HL-60 (cell line): Measurements from ENCODE around the gene NR1I3.

Source experiments
- DNase-seq, 2 experiments: peaks; one replicate each; pipeline ENCODE4 v3.0.0-alpha.2; 2010 to 2020; ENCODE audit warnings: low read depth in 1 of 2, low spot score in 1 of 2
- H3K27ac ChIP-seq: fragments of 250-450 bp; sonication (Bioruptor Pico); replicated peaks from 2 replicates; pipeline ENCODE4 v1.5.1; 2020; ENCODE audit warnings: mild to moderate bottlenecking, moderate library complexity
- H3K27me3 ChIP-seq: fragments of 250-450 bp; sonication (Bioruptor Pico); 2 replicates; pipeline ENCODE4 v1.5.1; 2021; ENCODE audit warnings: mild to moderate bottlenecking, moderate library complexity; ENCODE audit not compliant: insufficient read depth, poor library complexity, severe bottlenecking
- H3K4me3 ChIP-seq: replicated peaks from 2 replicates; pipeline ENCODE4 v1.5.1; 2011; ENCODE audit warnings: mild to moderate bottlenecking, control low read depth, low read length; ENCODE audit not compliant: insufficient read depth
- CTCF ChIP-seq: IDR thresholded peaks from one replicate; pipeline ENCODE4 v1.5.1; 2011; ENCODE audit warnings: low read length, control low read depth, inconsistent platforms; ENCODE audit not compliant: insufficient read depth
- GABPA ChIP-seq: IDR thresholded peaks from 2 replicates; pipeline ENCODE4 v1.6.1; 2012; ENCODE audit warnings: low read depth
- POLR2AphosphoS5 ChIP-seq: IDR thresholded peaks from 2 replicates; pipeline ENCODE4 v1.6.1; 2012; ENCODE audit warnings: low read depth
- SPI1 ChIP-seq: IDR thresholded peaks from 2 replicates; pipeline ENCODE4 v1.6.1; 2012; ENCODE audit warnings: low read depth, mild to moderate bottlenecking, borderline replicate concordance
- long read RNA-seq: library from polyadenylated mRNA; unstranded; transcript quantifications from one replicate; pipeline ENCODE4 v2.0.0, GENCODE V29; 2020
- TF ChIP-seq, protein P1 (sequence below): IDR thresholded peaks from 2 replicates; pipeline ENCODE4 v1.6.1; 2012; ENCODE audit warnings: low read depth; ENCODE audit not compliant: insufficient replicate concordance

NR1I3 gene, protein sequence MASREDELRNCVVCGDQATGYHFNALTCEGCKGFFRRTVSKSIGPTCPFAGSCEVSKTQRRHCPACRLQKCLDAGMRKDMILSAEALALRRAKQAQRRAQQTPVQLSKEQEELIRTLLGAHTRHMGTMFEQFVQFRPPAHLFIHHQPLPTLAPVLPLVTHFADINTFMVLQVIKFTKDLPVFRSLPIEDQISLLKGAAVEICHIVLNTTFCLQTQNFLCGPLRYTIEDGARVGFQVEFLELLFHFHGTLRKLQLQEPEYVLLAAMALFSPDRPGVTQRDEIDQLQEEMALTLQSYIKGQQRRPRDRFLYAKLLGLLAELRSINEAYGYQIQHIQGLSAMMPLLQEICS
- long read RNA-seq = 0 reads

DNA sequence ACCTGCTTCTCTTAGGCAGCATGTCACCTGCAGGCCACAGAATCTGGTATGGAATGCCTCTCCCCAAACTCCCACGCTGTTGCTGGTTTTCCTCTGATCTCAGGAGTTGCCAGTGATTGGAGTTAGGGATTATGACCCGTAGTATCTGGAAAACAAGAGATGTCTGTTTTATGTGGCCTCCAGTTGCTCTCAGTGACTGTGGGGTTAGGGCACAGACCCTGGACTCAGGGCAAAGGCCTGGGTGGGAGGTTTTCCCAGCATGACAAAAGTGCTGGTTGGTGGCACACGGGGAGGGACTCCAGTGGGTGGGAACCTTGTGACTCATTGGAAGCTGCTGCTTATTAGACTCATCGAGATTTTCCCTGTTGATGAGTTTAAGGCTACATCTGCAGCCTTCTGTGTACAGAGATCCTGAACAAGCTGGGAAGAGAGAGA is at the start of gene NR1I3:
TSS of gene NR1I3 (minus strand) at position 165 of the 435 bp plus-strand sequence. CDS start 1,638 bp downstream, outside the sequence.
- H3K27ac ChIP-seq = no peak within 1 kb of the TSS
- H3K27me3 ChIP-seq = no peaks in the 10 kb centered on the region
- no peak for DNase-seq
- TF ChIP-seq, protein P1, sequence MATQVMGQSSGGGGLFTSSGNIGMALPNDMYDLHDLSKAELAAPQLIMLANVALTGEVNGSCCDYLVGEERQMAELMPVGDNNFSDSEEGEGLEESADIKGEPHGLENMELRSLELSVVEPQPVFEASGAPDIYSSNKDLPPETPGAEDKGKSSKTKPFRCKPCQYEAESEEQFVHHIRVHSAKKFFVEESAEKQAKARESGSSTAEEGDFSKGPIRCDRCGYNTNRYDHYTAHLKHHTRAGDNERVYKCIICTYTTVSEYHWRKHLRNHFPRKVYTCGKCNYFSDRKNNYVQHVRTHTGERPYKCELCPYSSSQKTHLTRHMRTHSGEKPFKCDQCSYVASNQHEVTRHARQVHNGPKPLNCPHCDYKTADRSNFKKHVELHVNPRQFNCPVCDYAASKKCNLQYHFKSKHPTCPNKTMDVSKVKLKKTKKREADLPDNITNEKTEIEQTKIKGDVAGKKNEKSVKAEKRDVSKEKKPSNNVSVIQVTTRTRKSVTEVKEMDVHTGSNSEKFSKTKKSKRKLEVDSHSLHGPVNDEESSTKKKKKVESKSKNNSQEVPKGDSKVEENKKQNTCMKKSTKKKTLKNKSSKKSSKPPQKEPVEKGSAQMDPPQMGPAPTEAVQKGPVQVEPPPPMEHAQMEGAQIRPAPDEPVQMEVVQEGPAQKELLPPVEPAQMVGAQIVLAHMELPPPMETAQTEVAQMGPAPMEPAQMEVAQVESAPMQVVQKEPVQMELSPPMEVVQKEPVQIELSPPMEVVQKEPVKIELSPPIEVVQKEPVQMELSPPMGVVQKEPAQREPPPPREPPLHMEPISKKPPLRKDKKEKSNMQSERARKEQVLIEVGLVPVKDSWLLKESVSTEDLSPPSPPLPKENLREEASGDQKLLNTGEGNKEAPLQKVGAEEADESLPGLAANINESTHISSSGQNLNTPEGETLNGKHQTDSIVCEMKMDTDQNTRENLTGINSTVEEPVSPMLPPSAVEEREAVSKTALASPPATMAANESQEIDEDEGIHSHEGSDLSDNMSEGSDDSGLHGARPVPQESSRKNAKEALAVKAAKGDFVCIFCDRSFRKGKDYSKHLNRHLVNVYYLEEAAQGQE = no peak
- TF ChIP-seq CTCF (no peak), POLR2AphosphoS5 (no peak), SPI1 (no peak), GABPA (no peak)
- H3K4me3 ChIP-seq = no peak within 1 kb of the TSS

GRCh38 chr1:161287482-161288054 is 49.6 kb upstream of the NR1I3 start:
- no peaks in the 10 kb centered on the region for H3K27me3 ChIP-seq
- H3K4me3 ChIP-seq = no peak overlapping the region
- no peak overlapping the region for H3K27ac ChIP-seq
- peak in 1 of 2 experiments; percentile 43 for DNase-seq
- TF ChIP-seq, protein P1 = no peak
- peak; percentile 92 for TF ChIP-seq SPI1

DNA sequence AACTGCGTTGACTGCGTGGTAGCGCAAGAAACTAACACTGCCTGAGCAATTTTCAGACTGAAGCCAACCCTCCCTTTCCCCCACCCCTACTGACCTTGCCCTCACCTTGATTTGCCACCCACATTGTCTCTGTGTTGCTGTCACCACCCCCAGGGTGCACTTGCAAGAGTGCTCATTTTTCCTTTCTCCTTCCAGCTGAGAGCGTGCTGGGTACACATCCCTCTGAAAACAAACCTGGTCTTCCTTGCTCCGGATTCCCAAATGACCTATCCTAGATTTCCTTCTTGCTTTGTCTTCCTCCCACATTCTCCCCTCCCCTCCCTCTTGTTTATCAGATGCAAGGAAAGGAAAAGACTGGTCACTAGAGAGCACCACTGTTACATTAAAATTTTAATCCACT is 47.5 kb upstream of the NR1I3 start:
- Histone ChIP-seq H3K27me3 (no peaks in the 10 kb centered on the region), H3K4me3 (no peak overlapping the region), H3K27ac (no peak overlapping the region)
- no peak for DNase-seq
- TF ChIP-seq SPI1 = no peak
- TF ChIP-seq, protein P1 = no peak
- no peak for TF ChIP-seq GABPA
- no peak for TF ChIP-seq CTCF
- no peak for TF ChIP-seq POLR2AphosphoS5
